MCF 10A (cell line): ENCODE results near the gene ENHO. TPM values are rescaled to one million over a fixed set of nuclear protein-coding genes. Genes with fewer than 3 reads are reported as not detected.

Source experiments
- BruUV-seq: library from RNA; stranded (reverse); fragments of 400-500 nt; replicated peaks from 2 replicates; lab custom pipeline; 2021; lab: Mats Ljungman, UMichigan
- CTCF ChIA-PET: fragments of 300-600 bp; sonication (Branson Sonifier 250); formaldehyde crosslinking; extraction: SDS; loops from one replicate; lab custom pipeline; 2021; ENCODE audit warnings: antibody characterized with exemption, inconsistent platforms; lab: Yijun Ruan, JAX
- POLR2A ChIA-PET: fragments of 300-600, 350-650 bp; sonication (Branson Sonifier 250); formaldehyde crosslinking; extraction: SDS; loops from one replicate; lab custom pipeline; 2020; ENCODE audit warnings: antibody characterized with exemption, inconsistent platforms; lab: Yijun Ruan, JAX
- DNase-seq: peaks from one replicate; pipeline ENCODE4 v3.0.0-alpha.2; 2018; ENCODE audit not compliant: unreplicated experiment
- H3K27ac Mint-ChIP-seq: one replicate; pipeline ENCODE4 v1.8.0; 2022; ENCODE audit warnings: mild to moderate bottlenecking, low read depth, mixed read lengths; ENCODE audit not compliant: unreplicated experiment
- H3K27me3 Mint-ChIP-seq: one replicate; pipeline ENCODE4 v1.8.0; 2022; ENCODE audit warnings: mixed read lengths; ENCODE audit not compliant: insufficient read depth, unreplicated experiment
- H3K36me3 Mint-ChIP-seq: one replicate; pipeline ENCODE4 v1.8.0; 2022; ENCODE audit warnings: mild to moderate bottlenecking, moderate library complexity, mixed read lengths; ENCODE audit not compliant: insufficient read depth, unreplicated experiment
- H3K4me1 Mint-ChIP-seq: one replicate; pipeline ENCODE4 v1.8.0; 2022; ENCODE audit warnings: mixed read lengths; ENCODE audit not compliant: insufficient read depth, unreplicated experiment
- H3K4me3 Mint-ChIP-seq: one replicate; pipeline ENCODE4 v1.8.0; 2022; ENCODE audit warnings: mild to moderate bottlenecking, moderate library complexity, mixed read lengths; ENCODE audit not compliant: unreplicated experiment
- H3K9me3 Mint-ChIP-seq: one replicate; pipeline ENCODE4 v1.8.0; 2022; ENCODE audit warnings: mixed read lengths; ENCODE audit not compliant: unreplicated experiment
- intact Hi-C: fragments of 100-400 bp; cut with micrococcal nuclease; formaldehyde crosslinking; loops from 2 replicates; pipeline ENCODE4 v1.14.1; 2022
- total RNA-seq: library from RNA; stranded (reverse); gene quantifications from 2 replicates; pipeline ENCODE4 v1.2.3, GENCODE V29; 2022
- TF ChIP-seq, protein P1 (sequence below): fragments of 200-600 bp; IDR thresholded peaks from one replicate; pipeline ENCODE4 v1.8.0; 2022; ENCODE audit warnings: antibody characterized with exemption, mild to moderate bottlenecking; ENCODE audit not compliant: unreplicated experiment

ENHO gene
- total RNA-seq, 1 experiment from 2014 or later = not detected

DNA sequence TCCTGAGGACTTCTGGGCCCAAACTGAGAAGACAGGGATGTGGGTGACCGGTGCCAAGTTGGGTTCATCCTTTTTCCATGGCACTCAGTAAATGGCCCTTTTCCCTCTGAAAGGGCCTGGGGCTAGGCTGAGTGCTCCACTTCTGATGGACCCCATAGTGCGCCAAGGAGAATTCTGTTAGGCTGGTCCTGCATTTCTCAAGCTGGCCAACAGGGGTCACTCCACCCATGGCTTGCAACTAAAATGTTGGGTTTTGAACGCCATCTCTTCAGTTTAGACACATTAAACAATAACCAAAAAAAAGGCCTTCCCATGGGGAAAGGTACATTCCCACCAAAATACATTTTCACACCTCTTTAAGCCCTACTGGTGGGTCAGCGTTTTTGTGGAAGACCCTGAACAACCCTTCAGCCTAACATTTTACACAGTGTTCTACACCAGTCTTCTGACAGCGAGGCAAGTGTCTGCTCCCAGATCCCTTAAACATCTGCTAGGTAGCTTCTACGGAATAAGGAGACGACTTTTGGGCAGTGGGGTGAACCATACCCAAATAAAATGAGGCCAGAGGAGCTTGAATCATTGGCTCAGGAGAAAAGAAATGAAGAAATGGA, 39.5 kb upstream of the ENHO start:
- Mint-ChIP-seq H3K27me3 (peaks cover 39% of the 10 kb centered on the region), H3K4me1 (peaks cover 7% of the 10 kb centered on the region), H3K27ac (no peak overlapping the region), H3K9me3 (no peaks in the 10 kb centered on the region), H3K4me3 (no peak overlapping the region), H3K36me3 (no peaks in the 10 kb centered on the region)
- ChIA-PET CTCF (interaction anchor here (0.7 to 1.0 kb wide), 5 partner anchors 18 to 152 kb away, joined by 3 to 4 read pairs (median 3); no protein-coding TSS in a partner anchor), POLR2A (no interaction called here)
- DNase-seq = peak; percentile 16
- intact Hi-C loops = no loop called here
- TF ChIP-seq, protein P1, sequence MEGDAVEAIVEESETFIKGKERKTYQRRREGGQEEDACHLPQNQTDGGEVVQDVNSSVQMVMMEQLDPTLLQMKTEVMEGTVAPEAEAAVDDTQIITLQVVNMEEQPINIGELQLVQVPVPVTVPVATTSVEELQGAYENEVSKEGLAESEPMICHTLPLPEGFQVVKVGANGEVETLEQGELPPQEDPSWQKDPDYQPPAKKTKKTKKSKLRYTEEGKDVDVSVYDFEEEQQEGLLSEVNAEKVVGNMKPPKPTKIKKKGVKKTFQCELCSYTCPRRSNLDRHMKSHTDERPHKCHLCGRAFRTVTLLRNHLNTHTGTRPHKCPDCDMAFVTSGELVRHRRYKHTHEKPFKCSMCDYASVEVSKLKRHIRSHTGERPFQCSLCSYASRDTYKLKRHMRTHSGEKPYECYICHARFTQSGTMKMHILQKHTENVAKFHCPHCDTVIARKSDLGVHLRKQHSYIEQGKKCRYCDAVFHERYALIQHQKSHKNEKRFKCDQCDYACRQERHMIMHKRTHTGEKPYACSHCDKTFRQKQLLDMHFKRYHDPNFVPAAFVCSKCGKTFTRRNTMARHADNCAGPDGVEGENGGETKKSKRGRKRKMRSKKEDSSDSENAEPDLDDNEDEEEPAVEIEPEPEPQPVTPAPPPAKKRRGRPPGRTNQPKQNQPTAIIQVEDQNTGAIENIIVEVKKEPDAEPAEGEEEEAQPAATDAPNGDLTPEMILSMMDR = peak; percentile 55
- no TSS peak for BruUV-seq

DNA sequence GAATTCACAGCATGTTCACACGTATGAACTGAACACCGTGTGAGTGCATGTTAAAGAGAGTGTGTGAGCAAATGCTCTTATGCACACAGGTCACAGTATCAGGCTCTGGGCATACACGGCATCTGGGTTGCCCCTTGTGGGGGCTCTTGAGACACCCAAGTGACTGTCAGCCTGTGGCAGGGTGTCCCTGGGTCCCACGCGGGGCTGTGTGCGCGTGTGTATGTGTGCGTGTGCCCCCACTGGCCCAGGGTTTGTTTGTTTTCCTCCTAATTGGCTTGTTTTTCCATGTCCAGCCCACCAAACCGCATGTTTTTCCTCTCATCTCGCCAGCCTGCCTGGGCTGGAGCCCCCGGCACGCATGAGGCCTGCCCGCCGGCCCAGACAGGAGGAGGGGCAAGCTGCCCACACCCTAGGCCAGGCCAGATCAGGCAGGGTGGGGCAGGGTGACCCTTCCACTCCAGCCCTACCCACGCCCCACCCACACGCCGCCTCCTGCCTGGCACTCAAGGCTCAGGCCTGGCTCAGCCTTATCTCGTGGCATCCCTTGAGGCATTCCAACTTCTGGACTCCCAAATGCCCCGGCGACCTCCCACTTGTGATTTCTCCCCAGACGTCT, 37.9 kb upstream of the ENHO start:
- CTCF ChIA-PET = interaction anchor here (0.6 to 1.3 kb wide), 5 partner anchors 12 to 503 kb away, joined by 3 to 5 read pairs (median 3); no protein-coding TSS in a partner anchor

DNA sequence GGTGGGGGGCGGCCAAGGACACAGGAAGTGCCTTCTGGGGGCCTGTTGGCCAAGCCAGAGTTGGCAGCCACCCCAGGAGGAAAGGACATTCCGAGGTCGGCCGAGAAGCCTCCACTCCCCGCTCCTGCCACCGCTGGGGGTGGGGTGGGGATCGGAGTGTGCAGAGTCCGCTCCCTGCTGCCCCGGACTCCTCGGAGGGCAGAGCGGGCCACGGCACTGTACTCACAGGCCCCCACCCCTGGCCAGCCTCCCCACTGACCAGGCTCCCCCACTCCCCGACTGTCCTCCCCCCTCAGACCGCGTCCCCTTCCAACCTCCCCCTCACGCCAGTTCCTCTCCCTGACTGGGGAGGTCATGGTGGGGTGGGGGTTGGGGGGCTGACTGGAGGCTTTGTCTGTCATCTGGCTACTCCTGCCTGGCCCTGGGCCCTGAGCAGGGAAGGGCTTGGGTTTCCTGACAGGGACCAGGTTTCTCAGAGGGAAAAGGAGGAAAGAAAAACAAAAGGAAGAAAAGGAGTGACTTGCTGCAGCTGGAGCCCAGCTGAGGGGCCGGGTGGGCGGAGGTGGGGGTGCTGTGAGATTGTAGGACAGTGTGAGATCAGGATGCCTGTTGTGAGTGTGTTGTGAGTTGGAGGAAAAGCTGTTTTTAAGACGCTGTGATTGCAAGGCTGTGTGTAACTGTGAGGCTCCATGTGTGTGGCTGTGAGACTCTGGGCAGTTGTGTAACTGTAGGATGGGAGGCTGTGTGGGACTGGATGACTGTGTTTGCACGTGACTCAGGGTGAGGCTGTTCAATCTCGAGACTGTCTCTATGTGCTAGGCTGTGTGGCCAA, 37.0 kb upstream of the ENHO start:
- peak; percentile 50 for DNase-seq

More for the DNA sequence above, 37.9 kb upstream of the ENHO start:
- TF ChIP-seq, protein P1 = no peak
- no peak for DNase-seq
- H3K27ac Mint-ChIP-seq = no peak overlapping the region
- POLR2A ChIA-PET = no interaction called here
- peaks cover 34% of the 10 kb centered on the region for H3K27me3 Mint-ChIP-seq
- no TSS peak for BruUV-seq
- intact Hi-C loops = no loop called here
- H3K9me3 Mint-ChIP-seq = no peaks in the 10 kb centered on the region
- H3K4me1 Mint-ChIP-seq = peaks cover 7% of the 10 kb centered on the region
- no peak overlapping the region for H3K4me3 Mint-ChIP-seq
- no peaks in the 10 kb centered on the region for H3K36me3 Mint-ChIP-seq

More for the DNA sequence above, 37.0 kb upstream of the ENHO start:
- POLR2A ChIA-PET = no interaction called here
- CTCF ChIA-PET = interaction anchor here (0.6 to 1.6 kb wide), 4 partner anchors 12 to 81 kb away, joined by 4 to 10 read pairs (median 4); no protein-coding TSS in a partner anchor
- no peak overlapping the region for H3K4me3 Mint-ChIP-seq
- TF ChIP-seq, protein P1 = no peak
- no TSS peak for BruUV-seq
- H3K27ac Mint-ChIP-seq = no peak overlapping the region
- peaks cover 34% of the 10 kb centered on the region for H3K27me3 Mint-ChIP-seq
- H3K36me3 Mint-ChIP-seq = no peaks in the 10 kb centered on the region
- intact Hi-C loops = no loop called here
- H3K9me3 Mint-ChIP-seq = no peaks in the 10 kb centered on the region
- peaks cover 7% of the 10 kb centered on the region for H3K4me1 Mint-ChIP-seq
